ENCODE measurements around the gene CREB5.
"Not testable (repeated sequence)": the region's sequence is repeated elsewhere in the genome, so short reads cannot be mapped to it uniquely, and the experiment has no call there.

- not testable (repeated sequence) for TF ChIP-seq POLR2A, CTCF, EP300, POLR2AphosphoS5 (IDR thresholded peaks at IDR 0.05)
Observed at GRCh38 chr7:28611399-28611897, 199.1 kb downstream of the CREB5 start.
